Endothelial cell of umbilical vein (primary cell): ENCODE measurements around the gene HP.

Source experiments
- MYC ChIP-seq: IDR thresholded peaks from one replicate; pipeline ENCODE4 v1.6.1; 2011; ENCODE audit warnings: mild to moderate bottlenecking, low read depth, low read length
- POLR2A ChIP-seq: IDR thresholded peaks from 2 replicates; pipeline ENCODE4 v1.6.1; 2012; ENCODE audit warnings: low read depth, mild to moderate bottlenecking, control low read depth, low read length
- TF ChIP-seq, protein P1 (sequence below), 2 donors: IDR thresholded peaks; 1 replicate in 1 of 2; 2 replicates in 1 of 2; pipeline ENCODE4 v1.5.1; 2011; ENCODE audit warnings: low read length in 2 of 2, mild to moderate bottlenecking in 2 of 2, moderate library complexity in 2 of 2, control low read depth in 1 of 2, inconsistent platforms in 1 of 2, low read depth in 1 of 2; ENCODE audit not compliant: insufficient read depth in 1 of 2; ENCODE audit errors: extremely low read depth in 1 of 2

DNA sequence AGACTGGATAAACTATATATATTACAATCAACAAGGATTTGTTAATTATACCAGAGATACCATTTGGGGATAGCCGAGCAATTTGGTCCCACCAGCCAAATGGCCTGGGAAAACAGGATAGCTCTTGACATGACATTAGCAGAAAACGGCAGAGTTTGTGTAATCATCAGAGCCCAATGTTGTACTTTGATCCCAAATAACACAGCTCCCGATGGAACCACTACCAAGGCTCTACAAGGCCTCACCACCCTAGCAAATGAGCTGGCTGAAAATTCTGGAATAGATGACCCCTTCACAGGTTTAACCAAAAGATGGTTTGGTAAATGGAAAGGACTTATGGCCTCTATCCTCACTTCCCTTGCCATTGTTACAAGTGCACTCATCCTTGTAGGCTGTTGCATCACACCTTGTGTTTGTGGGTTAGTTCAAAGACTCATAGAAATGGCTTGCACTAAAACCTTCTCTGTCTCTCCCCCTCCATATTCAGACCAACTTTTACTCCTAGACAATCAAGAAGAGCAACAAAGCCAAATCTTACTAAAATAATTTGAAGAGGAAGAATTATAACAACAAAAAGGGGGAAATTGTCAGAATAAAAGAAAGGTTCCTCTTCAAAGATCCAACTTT, 29.6 kb downstream of the HP start:
- TF ChIP-seq POLR2A, result no peak
- TF ChIP-seq, protein P1, sequence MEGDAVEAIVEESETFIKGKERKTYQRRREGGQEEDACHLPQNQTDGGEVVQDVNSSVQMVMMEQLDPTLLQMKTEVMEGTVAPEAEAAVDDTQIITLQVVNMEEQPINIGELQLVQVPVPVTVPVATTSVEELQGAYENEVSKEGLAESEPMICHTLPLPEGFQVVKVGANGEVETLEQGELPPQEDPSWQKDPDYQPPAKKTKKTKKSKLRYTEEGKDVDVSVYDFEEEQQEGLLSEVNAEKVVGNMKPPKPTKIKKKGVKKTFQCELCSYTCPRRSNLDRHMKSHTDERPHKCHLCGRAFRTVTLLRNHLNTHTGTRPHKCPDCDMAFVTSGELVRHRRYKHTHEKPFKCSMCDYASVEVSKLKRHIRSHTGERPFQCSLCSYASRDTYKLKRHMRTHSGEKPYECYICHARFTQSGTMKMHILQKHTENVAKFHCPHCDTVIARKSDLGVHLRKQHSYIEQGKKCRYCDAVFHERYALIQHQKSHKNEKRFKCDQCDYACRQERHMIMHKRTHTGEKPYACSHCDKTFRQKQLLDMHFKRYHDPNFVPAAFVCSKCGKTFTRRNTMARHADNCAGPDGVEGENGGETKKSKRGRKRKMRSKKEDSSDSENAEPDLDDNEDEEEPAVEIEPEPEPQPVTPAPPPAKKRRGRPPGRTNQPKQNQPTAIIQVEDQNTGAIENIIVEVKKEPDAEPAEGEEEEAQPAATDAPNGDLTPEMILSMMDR (IDR thresholded peaks at IDR 0.05; ENCODE audit: extremely low read depth in 1 of 2, insufficient read depth in 1 of 2, low read depth in 1 of 2, low read length in 2 of 2), result no peak
- no peak for TF ChIP-seq MYC
